ENCODE data around the gene YRDC. TPM values are rescaled to one million over a fixed set of nuclear protein-coding genes. Genes with fewer than 3 reads are reported as not detected.

YRDC gene
- total and polyA plus RNA-seq, 7 donors: 4.4 to 19.0 (median 12.4) TPM

DNA sequence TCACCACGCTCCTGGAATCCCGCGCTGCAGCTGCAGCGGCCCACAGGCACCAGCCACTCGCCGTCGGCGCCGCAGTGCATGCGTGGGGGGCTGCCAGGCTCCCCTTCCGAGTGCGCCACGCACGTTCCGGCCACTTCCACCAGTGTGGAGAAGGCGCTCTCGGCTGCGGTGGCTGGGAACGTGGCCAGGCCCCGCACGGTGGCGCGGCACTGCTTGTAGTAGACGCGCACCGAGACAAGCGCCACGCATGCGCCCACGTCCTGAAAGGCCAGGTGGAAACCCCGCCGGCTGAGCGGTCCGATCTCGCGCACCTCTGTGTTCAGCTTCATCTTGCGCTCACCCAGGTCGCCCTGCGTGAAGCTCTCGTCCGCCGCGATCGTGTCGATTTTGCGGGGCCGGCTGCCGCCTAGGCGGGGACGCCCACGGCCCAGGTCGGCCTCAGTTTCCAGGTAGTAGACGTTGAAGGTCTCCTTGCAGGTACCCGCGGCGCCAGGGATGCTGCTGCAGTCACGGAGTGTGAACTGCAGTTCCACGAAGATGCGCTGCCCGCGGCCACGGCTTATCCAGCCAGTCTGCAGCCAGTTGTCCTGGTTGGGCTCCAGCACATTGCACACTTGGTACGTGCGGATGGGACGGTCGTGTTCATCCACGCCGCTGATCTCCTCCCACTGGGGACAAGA lies 46.5 kb downstream of the YRDC start:
- TF ChIP-seq POLR2AphosphoS5 (IDR thresholded peaks at IDR 0.05): no peak
- no peak for TF ChIP-seq POLR2A (IDR thresholded peaks at IDR 0.05)
- TF ChIP-seq, protein P1, sequence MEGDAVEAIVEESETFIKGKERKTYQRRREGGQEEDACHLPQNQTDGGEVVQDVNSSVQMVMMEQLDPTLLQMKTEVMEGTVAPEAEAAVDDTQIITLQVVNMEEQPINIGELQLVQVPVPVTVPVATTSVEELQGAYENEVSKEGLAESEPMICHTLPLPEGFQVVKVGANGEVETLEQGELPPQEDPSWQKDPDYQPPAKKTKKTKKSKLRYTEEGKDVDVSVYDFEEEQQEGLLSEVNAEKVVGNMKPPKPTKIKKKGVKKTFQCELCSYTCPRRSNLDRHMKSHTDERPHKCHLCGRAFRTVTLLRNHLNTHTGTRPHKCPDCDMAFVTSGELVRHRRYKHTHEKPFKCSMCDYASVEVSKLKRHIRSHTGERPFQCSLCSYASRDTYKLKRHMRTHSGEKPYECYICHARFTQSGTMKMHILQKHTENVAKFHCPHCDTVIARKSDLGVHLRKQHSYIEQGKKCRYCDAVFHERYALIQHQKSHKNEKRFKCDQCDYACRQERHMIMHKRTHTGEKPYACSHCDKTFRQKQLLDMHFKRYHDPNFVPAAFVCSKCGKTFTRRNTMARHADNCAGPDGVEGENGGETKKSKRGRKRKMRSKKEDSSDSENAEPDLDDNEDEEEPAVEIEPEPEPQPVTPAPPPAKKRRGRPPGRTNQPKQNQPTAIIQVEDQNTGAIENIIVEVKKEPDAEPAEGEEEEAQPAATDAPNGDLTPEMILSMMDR (IDR thresholded peaks at IDR 0.05): no peak
- TF ChIP-seq EP300 (IDR thresholded peaks at IDR 0.05): no peak
- Histone ChIP-seq H3K4me1 (no peaks in the 10 kb centered on the region), H3K27me3 (peaks cover 23 to 88% (median 43%) of the 10 kb centered on the region in 3 donors), H3K27ac (no peak overlapping the region), H3K4me3 (no peak overlapping the region), H3K9me3 (no peaks in the 10 kb centered on the region), H3K36me3 (no peaks in the 10 kb centered on the region)
- no peak for DNase-seq
- WGBS, 2 donors: 57 to 77% methylated on average over 68 of the region's 68 CpGs
- intact Hi-C loops (cut with DNase I): no loop called here

- TF ChIP-seq POLR2A (IDR thresholded peaks at IDR 0.05) (no peak), EP300 (IDR thresholded peaks at IDR 0.05) (no peak), POLR2AphosphoS5 (IDR thresholded peaks at IDR 0.05) (no peak)
- TF ChIP-seq, protein P1 (IDR thresholded peaks at IDR 0.05): no peak
- DNase-seq: no peak
- WGBS, 2 donors: 82% methylated on average over 2 of the region's 2 CpGs
- Histone ChIP-seq H3K27me3 (peaks cover 7 to 88% (median 22%) of the 10 kb centered on the region in 3 donors), H3K27ac (no peak overlapping the region), H3K4me3 (no peak overlapping the region), H3K9me3 (no peaks in the 10 kb centered on the region), H3K36me3 (no peaks in the 10 kb centered on the region), H3K4me1 (no peaks in the 10 kb centered on the region)
- intact Hi-C loops (cut with DNase I): no loop called here
Observed at GRCh38 chr1:37759451-37759850, 48.6 kb downstream of the YRDC start.

GRCh38 chr1:37755951-37756560 lies 52.0 kb downstream of the YRDC start:
- DNase-seq: no peak
- Histone ChIP-seq H3K4me3 (no peak overlapping the region), H3K9me3 (no peaks in the 10 kb centered on the region), H3K27me3 (peaks cover 19 to 88% (median 29%) of the 10 kb centered on the region in 3 donors), H3K36me3 (no peaks in the 10 kb centered on the region), H3K27ac (no peak overlapping the region), H3K4me1 (peaks cover 0 to 11% (median 6%) of the 10 kb centered on the region in 4 donors)
- WGBS, 2 donors: 71 to 77% methylated on average over 4 of the region's 4 CpGs
- intact Hi-C loops (cut with DNase I): no loop called here
- no peak for TF ChIP-seq EP300 (IDR thresholded peaks at IDR 0.05)
- TF ChIP-seq POLR2A (IDR thresholded peaks at IDR 0.05): no peak
- TF ChIP-seq, protein P1 (IDR thresholded peaks at IDR 0.05): no peak
- TF ChIP-seq POLR2AphosphoS5 (IDR thresholded peaks at IDR 0.05): no peak

GRCh38 chr1:37755290-37755689 lies 52.7 kb downstream of the YRDC start:
- no peaks in the 10 kb centered on the region for H3K9me3 ChIP-seq
- no peak overlapping the region for H3K4me3 ChIP-seq
- no peak overlapping the region for H3K27ac ChIP-seq
- WGBS, 2 donors: 81% methylated on average over 1 of the region's 1 CpG
- H3K4me1 ChIP-seq: peaks cover 0 to 11% (median 6%) of the 10 kb centered on the region in 4 donors
- no peak for DNase-seq
- TF ChIP-seq POLR2A (IDR thresholded peaks at IDR 0.05) (no peak), POLR2AphosphoS5 (IDR thresholded peaks at IDR 0.05) (no peak), EP300 (IDR thresholded peaks at IDR 0.05) (no peak)
- TF ChIP-seq, protein P1 (IDR thresholded peaks at IDR 0.05): no peak
- intact Hi-C loops (cut with DNase I): no loop called here
- peaks cover 19 to 93% (median 34%) of the 10 kb centered on the region in 3 donors for H3K27me3 ChIP-seq
- H3K36me3 ChIP-seq: no peaks in the 10 kb centered on the region

All from sigmoid colon (tissue), 7 donors.